ENCODE data around the gene CRYL1.

DNA sequence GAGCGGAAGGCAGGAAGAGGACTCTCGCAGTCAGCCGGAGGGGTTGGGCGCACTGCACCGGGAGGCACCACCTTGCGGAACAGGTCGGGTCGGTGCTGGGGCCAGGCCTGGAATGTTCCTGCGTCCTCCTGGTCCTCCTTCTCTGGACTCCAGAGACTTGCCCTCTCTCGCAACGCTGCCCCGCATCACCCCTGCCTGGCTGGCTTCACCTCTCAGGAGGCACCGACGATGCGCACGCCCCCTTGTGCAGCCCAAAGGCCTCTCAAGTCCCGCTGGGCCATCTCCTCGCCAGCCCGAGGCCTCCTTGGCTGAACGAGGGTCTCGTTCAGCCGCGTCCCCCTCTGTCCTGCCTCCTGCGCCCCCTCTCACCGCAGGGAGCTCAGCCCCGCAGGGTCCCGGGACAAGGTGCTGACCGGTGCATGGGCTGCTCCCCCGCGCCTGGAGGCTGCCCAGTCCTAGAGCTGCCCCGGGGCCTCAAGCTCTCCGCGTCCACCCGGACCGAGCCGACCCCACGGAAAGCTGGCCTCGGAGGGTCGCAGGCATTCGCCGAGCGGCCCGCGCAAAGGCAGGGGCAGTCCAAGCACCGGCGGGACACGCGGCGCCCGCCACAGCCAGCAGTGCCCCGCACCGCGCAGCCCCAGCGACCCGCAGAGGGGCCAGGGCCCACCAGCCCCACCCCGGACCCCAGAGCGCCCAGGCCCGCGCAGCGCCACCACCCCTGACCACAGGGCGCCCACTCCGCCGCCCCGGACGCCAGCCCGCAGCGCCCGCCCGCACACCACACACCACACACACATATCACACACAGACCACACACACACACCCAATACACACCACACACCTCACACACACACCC, 133.8 kb downstream of the CRYL1 start:
- TF ChIP-seq, protein P1, sequence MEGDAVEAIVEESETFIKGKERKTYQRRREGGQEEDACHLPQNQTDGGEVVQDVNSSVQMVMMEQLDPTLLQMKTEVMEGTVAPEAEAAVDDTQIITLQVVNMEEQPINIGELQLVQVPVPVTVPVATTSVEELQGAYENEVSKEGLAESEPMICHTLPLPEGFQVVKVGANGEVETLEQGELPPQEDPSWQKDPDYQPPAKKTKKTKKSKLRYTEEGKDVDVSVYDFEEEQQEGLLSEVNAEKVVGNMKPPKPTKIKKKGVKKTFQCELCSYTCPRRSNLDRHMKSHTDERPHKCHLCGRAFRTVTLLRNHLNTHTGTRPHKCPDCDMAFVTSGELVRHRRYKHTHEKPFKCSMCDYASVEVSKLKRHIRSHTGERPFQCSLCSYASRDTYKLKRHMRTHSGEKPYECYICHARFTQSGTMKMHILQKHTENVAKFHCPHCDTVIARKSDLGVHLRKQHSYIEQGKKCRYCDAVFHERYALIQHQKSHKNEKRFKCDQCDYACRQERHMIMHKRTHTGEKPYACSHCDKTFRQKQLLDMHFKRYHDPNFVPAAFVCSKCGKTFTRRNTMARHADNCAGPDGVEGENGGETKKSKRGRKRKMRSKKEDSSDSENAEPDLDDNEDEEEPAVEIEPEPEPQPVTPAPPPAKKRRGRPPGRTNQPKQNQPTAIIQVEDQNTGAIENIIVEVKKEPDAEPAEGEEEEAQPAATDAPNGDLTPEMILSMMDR (IDR thresholded peaks at IDR 0.05; ENCODE audit: poor library complexity) = no peak
- no peak for TF ChIP-seq EZH2phosphoT487 (IDR thresholded peaks at IDR 0.05; ENCODE audit: low read depth, severe bottlenecking, unreplicated experiment)
